Skeletal muscle cell (primary cell): ENCODE measurements around the gene FAM83G.
"Not testable (repeated sequence)": the region's sequence is repeated elsewhere in the genome, so short reads cannot be mapped to it uniquely, and the experiment has no call there.

Experiments
- DNase-seq: peaks from one replicate; pipeline ENCODE4 v3.0.0-alpha.2; 2010; ENCODE audit warnings: low read depth
- H3K4me3 ChIP-seq: 2 replicates; pipeline ENCODE4 v1.5.1; 2011; ENCODE audit warnings: low read depth, mild to moderate bottlenecking, control low read depth, low read length, moderate library complexity

FAM83G gene

DNA sequence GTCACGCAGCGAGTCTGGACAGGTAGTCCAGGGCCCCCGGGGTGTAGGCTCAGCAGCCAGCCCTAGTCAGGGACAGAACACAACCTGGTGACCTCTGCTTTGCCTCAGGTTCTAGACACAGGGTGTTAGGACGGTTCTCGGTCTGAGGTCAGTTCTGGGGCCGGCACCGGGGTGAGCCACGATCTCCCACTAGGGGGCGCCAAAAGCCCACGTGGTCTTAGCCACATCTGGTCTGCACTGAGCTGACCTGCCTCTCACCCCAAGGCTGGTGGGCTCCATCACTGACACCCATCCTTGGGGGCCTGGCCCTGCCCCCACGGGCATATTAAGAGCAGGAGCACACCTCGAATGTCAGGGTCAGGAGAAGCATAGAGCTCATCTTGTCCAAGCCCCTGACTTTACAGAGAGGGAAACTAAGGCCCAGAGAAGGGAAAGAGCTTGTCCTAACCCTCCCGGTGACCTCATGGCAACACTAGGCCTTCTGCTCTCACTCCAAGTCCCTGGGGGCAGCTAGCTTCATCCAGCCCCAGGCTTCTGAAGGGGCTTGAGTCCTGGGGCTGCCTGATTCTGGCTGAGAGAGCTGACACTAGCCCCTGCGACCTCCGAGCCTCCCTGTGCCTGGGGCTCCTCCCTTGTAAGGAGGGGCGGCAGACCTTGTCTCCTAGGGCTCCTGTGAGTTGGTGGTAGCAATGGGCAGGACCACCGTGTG, 43.6 kb downstream of the FAM83G start:
- no peak overlapping the region for H3K4me3 ChIP-seq
- DNase-seq = no peak

DNA sequence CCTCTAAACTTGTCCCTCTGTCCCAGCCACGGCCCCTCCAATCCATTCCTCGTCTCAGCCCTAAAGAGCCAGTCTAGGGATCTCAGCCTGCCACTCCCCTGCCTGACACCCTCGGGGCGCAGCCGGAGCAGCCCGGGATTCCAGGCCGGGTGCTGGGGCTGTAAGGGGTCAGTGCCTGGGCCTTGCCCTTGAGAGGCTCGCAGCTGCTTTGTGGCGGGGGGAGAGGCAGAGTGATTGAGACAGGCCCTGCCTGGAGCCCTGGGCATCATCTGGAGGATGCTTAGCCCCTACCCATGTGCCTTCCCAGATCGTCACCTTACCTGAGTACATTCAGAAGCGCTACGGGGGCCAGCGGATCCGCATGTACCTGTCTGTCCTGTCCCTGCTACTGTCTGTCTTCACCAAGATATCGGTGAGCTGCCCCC, 44.3 kb downstream of the FAM83G start:
- no peak for DNase-seq
- no peak overlapping the region for H3K4me3 ChIP-seq

DNA sequence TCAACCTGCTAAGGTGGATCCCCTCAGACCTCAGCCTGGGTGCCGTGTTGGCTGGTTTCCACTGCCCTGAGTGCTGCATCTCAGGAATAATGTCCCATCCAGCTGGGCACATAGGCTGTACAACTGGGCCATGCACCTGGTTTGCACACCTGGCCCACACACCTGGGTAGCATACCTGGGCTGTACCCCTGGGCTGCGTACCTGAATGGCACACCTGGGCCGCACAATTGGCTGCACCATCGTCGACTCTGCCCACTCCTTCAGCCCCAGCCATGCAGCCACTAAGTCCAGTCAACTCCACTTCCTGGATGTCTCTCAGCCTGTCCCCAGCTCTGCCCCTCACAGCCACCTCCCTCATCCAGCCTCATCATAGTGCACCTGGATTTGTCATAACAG, 44.7 kb downstream of the FAM83G start:
- no peak for DNase-seq
- no peak overlapping the region for H3K4me3 ChIP-seq

DNA sequence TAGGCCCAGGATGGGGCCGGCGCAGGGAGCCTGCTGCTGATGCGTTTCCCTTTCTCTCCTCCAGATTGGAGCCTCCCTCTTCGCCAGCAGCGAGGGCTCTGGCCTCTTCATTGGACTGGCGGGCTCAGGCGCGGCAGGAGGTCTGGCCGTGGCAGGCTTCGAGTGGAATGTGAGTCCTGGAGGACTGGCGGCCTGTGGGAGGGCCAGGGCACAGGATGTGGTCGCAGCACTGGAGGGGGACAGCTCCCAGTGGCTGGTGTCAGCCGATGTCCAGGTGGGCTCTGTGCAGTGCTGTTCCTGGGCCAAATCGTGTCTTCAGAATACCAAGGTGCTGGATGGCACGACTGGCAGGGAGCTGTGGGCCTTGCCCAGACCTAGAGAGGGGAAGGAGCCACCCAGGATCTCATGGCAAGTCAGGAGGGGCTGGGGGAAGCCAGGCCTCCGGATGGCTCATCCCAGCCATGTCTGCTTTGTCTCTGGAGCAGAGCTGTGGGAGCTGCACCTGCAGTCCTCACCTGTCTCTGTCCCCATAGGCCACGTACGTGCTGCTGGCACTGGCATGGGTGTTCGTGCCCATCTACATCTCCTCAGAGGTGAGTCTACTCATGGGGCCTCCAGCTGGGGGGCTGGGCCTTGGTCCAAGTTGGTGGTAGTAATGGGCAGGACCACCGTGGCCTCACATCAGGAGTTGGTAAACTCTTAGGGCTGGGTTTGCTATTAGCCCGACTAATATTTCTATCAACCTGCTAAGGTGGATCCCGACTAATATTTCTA, 45.3 kb downstream of the FAM83G start:
- no peak overlapping the region for H3K4me3 ChIP-seq
- DNase-seq = no peak

DNA sequence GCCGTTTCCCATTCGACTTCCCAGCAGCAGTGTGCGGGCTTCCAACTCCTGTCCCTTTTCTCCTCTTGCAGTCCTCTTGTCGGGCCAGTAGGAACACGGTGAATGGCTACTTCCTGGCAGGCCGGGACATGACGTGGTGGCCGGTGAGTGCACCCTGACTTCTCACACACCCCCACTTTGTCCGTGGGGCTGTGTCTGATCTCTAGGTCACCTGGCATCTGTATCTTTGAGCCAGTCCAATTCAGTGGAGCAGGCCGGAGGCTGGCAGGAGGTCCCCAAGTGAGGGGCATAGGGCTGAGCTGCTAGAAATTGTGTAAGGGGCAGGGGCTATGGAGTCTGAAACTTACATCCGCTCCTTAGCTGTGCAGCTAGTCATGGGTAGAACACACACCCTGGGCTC, 46.0 kb downstream of the FAM83G start:
- no peak for DNase-seq
- H3K4me3 ChIP-seq = no peak overlapping the region

DNA sequence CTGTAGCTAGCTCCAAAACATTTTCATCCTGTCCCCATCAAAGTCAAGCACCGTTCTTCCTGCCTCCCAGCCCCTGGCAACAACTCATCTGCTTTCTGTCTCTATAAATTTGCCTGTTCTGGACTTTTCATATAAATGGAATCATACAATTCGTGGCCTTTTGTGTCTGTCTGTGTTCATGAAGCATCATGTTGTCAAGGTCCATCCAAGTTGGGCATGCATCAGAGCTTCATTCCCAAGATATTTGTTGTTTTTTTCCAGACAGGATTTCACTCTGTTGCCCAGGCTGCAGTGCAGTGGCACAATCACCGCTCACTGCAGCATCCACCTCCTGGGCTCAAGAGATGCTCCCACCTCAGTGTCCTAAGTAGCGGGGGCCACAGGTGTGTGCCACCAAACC, 46.7 kb downstream of the FAM83G start:
- no peak for DNase-seq
- H3K4me3 ChIP-seq = no peak overlapping the region

DNA sequence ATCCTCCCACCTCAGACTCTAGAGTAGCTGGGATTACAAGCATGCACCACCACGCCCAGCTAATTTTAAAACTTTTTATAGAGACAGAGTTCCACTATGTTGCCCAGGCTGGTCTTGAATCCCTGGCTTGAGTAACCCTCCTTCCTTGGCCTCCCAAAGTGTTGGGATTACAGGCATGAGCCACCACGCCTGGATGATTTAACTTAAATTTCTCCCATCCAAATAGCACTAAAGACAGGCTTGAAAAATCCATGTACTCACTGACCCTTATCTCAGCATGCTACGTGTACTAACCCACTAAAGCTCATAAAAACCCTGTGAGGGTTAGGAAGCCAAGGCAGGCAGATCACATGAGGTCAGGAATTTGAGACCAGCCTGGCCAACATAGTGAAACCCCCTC, 48.0 kb downstream of the FAM83G start:
- no peak for DNase-seq
- H3K4me3 ChIP-seq = no peak overlapping the region

DNA sequence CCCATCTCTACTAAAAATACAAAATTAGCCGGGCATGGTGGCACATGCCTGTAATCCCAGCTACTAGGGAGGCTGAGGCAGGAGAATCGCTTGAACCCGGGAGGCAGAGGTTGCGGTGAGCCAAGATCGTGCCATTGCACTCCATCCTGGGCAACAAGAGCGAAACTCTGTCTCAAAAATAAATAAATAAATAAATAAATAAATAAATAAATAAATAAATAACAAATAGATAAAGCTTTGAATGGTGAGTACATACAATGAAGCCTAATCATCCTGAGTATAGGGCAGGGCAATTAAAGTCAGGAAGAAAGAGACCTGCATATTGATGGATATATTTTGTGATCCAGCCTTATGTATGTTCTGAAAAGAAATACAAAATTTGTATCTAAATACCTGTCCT, 48.5 kb downstream of the FAM83G start:
- H3K4me3 ChIP-seq, DNase-seq: not testable (repeated sequence)

DNA sequence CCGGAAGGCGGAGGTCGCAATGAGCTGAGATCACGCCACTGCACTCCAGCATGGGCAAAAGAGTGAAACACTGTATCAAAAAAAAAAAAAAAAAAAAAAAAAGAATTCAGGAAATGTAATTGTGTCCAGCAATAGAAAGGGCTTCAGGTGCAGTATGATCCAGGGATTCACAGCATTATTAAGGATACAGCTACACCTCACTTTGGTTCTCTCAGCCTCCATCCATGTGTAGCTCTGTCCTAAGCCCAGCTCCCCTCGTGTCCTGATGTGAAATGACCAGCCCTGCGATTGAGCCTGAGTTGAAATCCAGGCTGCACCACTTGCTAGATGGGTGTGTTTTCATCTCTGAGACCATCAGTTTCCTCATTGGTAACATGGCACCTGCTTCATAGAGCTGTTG, 49.6 kb downstream of the FAM83G start:
- no peak for DNase-seq
- no peak overlapping the region for H3K4me3 ChIP-seq

DNA sequence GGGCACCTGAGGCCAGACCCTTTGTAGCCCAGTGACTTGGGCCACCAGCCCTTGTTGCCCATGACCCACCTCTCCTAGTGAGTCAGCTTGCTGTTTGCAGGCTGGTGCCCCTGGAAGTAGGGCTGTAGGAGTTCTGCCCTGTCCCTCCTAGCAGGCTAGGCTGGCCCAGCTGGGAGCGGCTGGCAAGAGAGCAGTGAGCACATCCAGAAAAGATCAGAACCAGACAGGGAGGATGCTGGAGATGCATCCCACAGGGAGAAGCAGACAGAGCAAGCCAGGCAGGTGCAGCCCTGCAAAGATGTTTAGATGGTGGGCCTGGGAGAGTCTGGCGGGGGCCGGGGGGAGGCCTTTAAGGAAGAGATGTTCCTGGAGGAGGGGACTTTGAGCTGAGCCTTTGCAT, 50.2 kb downstream of the FAM83G start:
- no peak overlapping the region for H3K4me3 ChIP-seq
- DNase-seq = no peak

DNA sequence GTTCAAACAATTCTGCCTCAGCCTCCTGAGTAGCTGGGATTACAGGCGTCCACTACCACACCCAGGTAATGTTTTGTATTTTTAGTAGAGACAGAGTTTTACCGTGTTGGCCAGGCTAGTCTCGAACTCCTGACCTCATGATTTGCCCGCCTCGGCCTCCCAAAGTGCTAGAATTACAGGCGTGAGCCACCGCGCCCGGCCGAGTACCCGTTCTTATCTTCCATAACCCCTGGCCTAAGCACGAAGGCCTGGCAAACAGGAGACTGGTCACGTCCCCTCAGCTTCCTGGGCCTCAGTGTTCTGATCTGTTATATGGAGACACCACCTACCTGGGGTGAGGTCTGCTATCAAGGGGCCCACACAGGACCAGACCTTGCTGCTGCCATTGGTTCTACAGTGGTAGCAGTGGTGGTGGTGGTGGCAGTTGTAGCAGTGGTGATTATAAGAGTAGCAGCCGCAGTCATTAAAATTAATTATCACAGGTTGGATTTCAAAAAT, 51.3 kb downstream of the FAM83G start:
- H3K4me3 ChIP-seq = no peak overlapping the region
- DNase-seq = no peak

DNA sequence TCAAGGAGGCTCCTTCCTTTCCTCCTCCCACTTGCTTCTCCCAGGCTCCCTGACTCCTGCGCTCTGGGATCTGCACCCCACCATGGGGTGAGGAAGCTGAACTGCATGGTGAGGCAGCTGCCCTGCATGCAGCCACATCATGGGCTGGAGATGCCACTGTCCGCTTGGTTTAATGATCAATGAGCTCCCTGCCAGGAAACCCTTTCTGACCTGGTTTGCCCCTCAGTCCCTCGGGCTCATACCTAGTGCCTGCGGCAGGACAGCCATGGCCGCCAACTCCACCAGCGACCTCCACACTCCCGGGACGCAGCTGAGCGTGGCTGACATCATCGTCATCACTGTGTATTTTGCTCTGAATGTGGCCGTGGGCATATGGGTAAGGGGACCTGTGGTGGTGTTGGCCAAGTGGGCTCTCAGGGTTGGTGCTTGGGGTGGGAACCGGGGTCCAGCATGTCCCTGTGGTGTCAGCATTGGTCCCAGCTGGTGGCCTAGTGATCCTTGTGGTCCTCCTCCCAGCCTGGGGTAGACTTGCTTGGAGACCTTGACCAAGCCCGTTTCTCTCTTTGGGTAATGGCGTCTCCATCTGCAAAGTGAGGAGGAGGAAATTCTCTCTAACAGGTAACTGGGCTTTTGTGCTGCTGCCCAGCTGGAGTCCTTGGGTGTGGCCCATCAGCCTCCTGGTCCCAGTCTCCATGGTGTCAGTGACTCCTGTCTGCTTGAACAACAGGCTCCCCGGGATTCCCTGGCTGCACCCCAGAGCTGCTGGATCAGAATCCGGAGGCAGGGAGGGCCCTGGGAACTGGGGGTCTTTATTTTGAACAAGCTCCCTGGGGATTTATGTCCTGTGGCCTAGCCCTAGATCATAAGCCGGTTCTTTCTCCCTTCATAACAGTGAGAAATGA, 52.4 kb downstream of the FAM83G start, which contains the start of gene SLC5A10:
Gene SLC5A10, plus strand, starts transcription at position 225 of the 902 bp plus-strand sequence. Its CDS starts 41 bp downstream, at position 266.
- no peak for DNase-seq
- H3K4me3 ChIP-seq = no peak within 1 kb of the TSS

DNA sequence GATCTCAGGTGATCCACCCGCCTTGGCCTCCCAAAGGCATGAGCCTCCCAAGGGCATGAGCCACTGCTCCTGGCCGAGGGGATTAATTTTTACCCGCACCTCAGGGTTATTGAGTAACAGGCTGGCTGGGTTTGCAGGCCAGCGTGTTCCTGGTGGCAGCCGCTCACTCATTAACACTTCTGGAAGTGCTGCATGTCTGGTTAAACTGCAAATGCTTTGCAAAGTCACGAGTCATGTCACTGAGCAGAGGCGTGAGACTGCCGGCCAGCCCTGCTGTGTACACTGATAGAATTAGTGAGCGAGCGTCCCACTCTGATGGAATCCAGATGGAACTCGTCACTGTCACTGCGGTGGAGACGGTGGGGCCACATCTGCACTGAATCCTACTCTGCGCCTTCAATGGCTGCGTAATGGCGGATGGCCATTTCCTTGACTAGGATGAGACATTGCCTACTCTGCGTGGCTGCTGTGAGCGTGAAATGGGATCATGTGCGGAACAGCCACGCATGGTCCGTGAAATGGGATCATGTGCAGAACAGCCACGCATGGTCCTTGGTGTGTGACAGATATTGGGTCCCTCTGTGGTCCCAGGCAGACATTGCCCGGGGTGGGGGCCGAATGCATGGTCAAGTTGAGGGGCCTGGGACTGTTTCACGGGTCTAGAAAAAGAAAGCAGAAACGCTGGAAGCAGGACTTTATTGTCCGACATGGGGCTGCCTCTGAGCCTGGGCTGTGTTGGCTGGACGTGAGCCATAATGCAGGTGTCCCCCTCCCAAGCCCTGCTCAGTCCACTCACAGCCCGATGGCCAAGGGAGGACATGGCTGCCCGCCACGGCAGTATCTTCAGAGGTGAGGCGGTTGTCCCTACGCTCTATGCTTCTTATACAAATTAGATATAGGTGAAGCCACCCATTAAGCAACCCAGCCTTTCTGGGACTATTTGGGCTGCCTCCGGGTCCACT, 53.3 kb downstream of the FAM83G start:
- H3K4me3 ChIP-seq = no peak overlapping the region
- no peak for DNase-seq

DNA sequence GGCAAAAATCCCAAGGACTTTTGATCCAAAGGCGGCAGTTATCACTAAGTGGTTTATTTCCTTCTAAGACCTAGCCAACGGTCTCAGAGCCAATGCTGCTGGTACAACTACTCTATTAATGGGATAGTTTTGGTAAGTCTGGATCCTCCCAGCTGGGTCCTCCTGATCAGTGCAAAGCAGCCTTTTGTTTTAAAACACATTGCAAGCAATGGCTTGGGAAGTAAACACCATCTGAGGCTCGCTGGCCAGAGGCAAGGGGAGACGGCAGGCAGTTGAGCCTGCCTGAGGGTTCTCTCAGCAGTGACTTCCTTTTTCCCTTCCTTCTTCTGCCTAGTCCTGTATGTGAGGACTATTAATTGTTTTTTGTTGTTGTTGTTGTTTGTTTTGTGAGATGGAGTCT, 54.2 kb downstream of the FAM83G start:
- no peak overlapping the region for H3K4me3 ChIP-seq
- DNase-seq = no peak

DNA sequence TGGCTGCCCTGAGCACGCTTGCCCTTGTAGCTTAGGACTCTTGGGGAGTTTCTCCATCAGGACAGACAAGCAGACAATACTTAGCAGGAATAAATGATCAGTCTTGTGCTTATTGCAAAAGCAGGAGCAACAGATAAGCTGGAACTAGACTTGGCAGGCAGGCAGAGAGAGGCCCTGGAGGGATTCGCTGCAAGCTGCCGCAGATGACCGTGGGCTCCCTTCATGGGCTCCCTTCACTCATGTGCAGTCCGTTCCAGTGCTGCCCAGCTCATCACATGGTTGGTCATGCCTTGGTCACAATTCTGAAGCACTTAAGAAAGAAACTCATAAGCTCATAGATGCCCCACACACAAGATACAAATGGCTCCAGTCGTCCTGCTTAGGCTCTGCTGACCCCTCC, 55.0 kb downstream of the FAM83G start:
- no peak for DNase-seq
- H3K4me3 ChIP-seq = no peak overlapping the region

DNA sequence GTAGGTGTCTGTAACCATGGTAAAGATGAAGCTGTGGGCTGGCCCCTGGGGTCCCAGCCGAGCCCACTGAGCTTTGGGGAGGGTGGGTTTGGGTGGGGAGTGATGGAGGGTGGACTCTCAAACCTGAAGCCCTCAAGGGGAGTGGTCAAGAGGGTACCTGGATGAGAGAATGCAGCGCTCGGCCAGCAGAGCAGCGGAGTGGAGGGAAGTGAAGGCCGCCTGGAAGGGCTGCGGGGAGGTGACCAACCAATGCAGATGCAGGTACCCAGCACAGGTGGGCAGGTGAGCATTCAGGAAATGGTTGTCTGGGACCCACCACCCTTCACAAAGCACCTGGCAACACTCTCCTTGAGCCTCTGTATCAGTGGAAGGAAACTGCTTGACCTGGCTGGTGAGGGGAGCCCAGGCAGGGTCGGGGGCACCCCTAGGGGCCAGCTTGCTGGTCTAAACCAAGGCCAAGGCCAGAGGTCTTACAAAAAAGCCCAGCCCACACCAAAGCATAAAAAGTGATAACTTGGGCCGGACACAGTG, 56.0 kb downstream of the FAM83G start:
- no peak overlapping the region for H3K4me3 ChIP-seq
- no peak for DNase-seq

DNA sequence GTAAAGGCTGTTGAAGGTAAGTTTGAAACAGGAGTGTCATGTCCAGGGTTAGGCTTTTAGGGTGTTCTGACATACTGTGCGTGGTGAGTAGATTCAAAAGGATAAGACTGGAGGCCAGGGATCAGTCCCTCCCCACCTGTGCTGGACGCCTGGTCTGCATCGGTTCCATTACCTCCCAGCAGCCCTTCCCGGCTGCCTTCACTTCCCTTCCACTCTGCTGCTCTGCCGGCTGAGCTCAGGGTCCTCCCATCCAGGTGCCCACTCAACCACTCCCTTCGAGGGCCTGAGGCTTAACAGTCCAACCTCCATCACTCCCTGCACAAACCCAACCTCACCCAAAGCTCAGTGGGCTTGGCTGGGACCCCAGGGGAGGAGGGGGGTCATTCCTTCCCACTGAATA, 56.7 kb downstream of the FAM83G start:
- H3K4me3 ChIP-seq = no peak overlapping the region
- DNase-seq = no peak

DNA sequence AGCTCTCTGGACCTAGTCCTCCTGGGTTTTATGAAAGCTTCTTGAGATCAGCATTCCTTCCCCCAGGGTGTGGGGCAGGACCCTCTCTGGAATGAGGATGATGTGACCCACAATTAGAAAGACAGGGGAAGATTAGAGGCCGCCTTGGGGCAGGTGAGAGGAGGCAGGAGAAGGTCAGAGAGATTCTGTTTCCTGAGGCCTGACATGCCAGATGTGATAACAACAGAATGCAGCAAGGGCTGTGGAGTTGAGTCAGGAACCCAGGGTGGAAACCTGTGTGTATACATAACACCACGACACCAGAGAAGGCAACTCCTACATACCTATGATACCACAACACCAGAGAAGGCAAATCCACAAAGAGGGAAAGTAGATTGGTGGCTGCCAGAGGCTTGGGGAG, 58.0 kb downstream of the FAM83G start:
- DNase-seq = no peak
- no peak overlapping the region for H3K4me3 ChIP-seq

DNA sequence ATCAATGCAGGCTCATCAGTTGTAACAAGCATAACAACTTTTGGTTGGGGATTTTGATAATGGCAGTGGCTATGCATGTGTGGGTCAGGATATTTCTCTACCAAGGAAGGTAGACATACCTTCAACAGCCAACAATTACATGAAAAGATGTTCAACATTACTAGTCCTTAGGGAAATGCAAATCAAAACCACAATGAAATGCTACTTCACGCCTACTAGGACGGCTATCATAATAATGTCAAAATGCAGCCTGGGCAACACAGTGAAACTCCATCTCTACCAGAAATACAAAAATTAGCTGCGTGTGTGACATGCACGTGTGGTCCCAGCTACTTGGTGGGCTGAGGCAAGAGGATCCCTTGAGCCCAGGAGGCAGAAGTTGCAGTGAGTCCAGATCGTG, 59.9 kb downstream of the FAM83G start:
- no peak for DNase-seq
- no peak overlapping the region for H3K4me3 ChIP-seq
